ENCODE measurements around the gene GABARAP. TPM values are rescaled to one million over a fixed set of nuclear protein-coding genes. Genes with fewer than 3 reads are reported as not detected.

GABARAP gene
- total RNA-seq, 6 donors from 2014 or later, result 381 to 631 (median 601) TPM

GRCh38 chr17:7218166-7218565, 24.1 kb downstream of the GABARAP start:
- H3K4me3 ChIP-seq, result peak overlapping the region in 2 of 4 donors; percentile 46 to 60
- TF ChIP-seq POLR2AphosphoS5 (IDR thresholded peaks at IDR 0.05) (no peak), POLR2A (IDR thresholded peaks at IDR 0.05) (no peak), EP300 (IDR thresholded peaks at IDR 0.05) (no peak), CTCF (IDR thresholded peaks at IDR 0.05) (no peak)
- peak overlapping the region; percentile 47 to 100 (median 82) for H3K27ac ChIP-seq
- ATAC-seq (ENCODE audit: low FRiP score in 2 of 2) (no peak), DNase-seq (no peak)
- no peaks in the 10 kb centered on the region for H3K27me3 ChIP-seq
- 65 to 77% methylated on average over 6 of the region's 6 CpGs for WGBS, 2 donors
- peaks cover 59 to 84% (median 66%) of the 10 kb centered on the region in 4 donors for H3K4me1 ChIP-seq
- H3K36me3 ChIP-seq, result peaks cover 0 to 23% (median 18%) of the 10 kb centered on the region in 4 donors
- no peaks in the 10 kb centered on the region for H3K9me3 ChIP-seq

- no peak for ATAC-seq (ENCODE audit: low FRiP score in 2 of 2)
- peaks cover 59 to 82% (median 66%) of the 10 kb centered on the region in 4 donors for H3K4me1 ChIP-seq
- H3K9me3 ChIP-seq, result no peaks in the 10 kb centered on the region
- peak overlapping the region; percentile 45 to 60 (median 48) for H3K4me3 ChIP-seq
- 1 to 7% methylated on average over 17 to 22 of the region's 32 CpGs for WGBS, 2 donors
- peaks cover 0 to 14% (median 10%) of the 10 kb centered on the region in 4 donors for H3K36me3 ChIP-seq
- TF ChIP-seq POLR2AphosphoS5 (IDR thresholded peaks at IDR 0.05) (no peak), POLR2A (IDR thresholded peaks at IDR 0.05) (no peak), EP300 (IDR thresholded peaks at IDR 0.05) (no peak), CTCF (IDR thresholded peaks at IDR 0.05) (no peak)
- peak overlapping the region; percentile 47 to 100 (median 82) for H3K27ac ChIP-seq
- DNase-seq, result peak; percentile 42 to 82
- no peaks in the 10 kb centered on the region for H3K27me3 ChIP-seq
Measured at GRCh38 chr17:7217113-7217987, 24.9 kb downstream of the GABARAP start.

GRCh38 chr17:7216242-7217112, 25.8 kb downstream of the GABARAP start:
- no peaks in the 10 kb centered on the region for H3K9me3 ChIP-seq
- ATAC-seq (ENCODE audit: low FRiP score in 2 of 2), result no peak
- no peak for TF ChIP-seq POLR2AphosphoS5 (IDR thresholded peaks at IDR 0.05)
- TF ChIP-seq EP300 (IDR thresholded peaks at IDR 0.05), result no peak
- no peak for TF ChIP-seq POLR2A (IDR thresholded peaks at IDR 0.05)
- TF ChIP-seq CTCF (IDR thresholded peaks at IDR 0.05), result no peak
- no peak for DNase-seq
- H3K36me3 ChIP-seq, result peaks cover 0 to 6% (median 3%) of the 10 kb centered on the region in 4 donors
- H3K27me3 ChIP-seq, result no peaks in the 10 kb centered on the region
- H3K4me1 ChIP-seq, result peaks cover 56 to 73% (median 61%) of the 10 kb centered on the region in 4 donors
- 24 to 28% methylated on average over 7 of the region's 7 CpGs for WGBS, 2 donors
- H3K27ac ChIP-seq, result peak overlapping the region; percentile 47 to 100 (median 82)
- peak overlapping the region; percentile 45 to 60 (median 48) for H3K4me3 ChIP-seq

GRCh38 chr17:7215652-7216180, 26.5 kb downstream of the GABARAP start:
- H3K9me3 ChIP-seq, result no peaks in the 10 kb centered on the region
- 18 to 20% methylated on average over 7 to 10 of the region's 10 CpGs for WGBS, 2 donors
- H3K36me3 ChIP-seq, result no peaks in the 10 kb centered on the region
- TF ChIP-seq CTCF (IDR thresholded peaks at IDR 0.05) (no peak), POLR2A (IDR thresholded peaks at IDR 0.05) (no peak), POLR2AphosphoS5 (IDR thresholded peaks at IDR 0.05) (no peak), EP300 (IDR thresholded peaks at IDR 0.05) (no peak)
- DNase-seq (no peak), ATAC-seq (ENCODE audit: low FRiP score in 2 of 2) (no peak)
- peak overlapping the region in 1 of 4 donors; percentile 60 for H3K4me3 ChIP-seq
- H3K27me3 ChIP-seq, result no peaks in the 10 kb centered on the region
- H3K4me1 ChIP-seq, result peaks cover 49 to 66% (median 53%) of the 10 kb centered on the region in 4 donors
- peak overlapping the region; percentile 42 to 100 (median 84) for H3K27ac ChIP-seq

Data from upper lobe of left lung (tissue), 6 donors.